Measurements from ENCODE around the gene COMMD10. TPM values are rescaled to one million over a fixed set of nuclear protein-coding genes. Genes with fewer than 3 reads are reported as not detected.

COMMD10 gene
- polyA plus RNA-seq, 1 donor (not counting 4 experiments of a cell fraction or from before 2014, with no cell fraction given) = 22.3 TPM

DNA sequence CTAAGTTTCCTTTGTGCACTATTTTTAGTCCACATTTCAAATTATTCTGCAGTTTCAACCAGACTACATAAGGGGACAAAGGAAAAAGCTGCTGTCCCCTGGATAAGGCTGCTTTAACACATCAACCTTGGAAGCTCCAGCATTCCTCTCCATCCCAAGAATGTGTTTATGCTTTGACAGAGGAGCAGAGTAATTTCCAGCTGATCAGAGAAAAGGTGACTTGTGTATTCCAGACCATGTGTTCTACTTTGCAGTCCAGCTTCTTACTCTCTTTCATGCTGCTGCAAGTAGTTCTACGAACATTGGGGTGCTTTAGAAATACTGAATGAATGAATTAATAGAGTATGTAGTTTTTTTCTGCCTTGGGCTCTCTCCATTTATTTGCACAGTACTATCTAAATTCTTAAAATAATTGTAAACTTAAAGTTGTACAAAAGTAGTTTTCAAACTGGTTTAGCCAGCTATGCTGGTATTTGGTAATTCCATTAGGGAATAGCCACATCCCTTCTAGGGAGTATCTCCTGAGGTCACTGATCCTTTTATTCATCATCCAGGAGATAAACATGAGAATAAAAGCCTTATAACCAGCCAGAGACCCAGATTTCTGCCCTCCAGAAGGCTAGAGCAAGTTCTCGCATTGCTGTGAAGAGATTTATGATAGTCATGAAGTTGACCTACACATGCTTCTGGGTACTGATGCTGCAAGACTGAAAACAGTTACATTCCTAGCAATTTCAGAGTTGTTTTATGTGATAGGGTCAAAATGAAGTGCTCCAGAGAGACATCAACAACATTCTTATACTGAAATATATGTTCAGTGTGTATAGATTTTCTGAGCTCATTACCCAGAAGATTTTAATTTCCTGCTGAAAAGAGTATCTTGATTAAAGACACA is 215.2 kb downstream of the COMMD10 start:
- no peak overlapping the region for H3K27ac ChIP-seq (ENCODE audit: control insufficient read depth, insufficient read depth, low read length)
- H2AFZ ChIP-seq (ENCODE audit: control insufficient read depth, low read length) = no peak overlapping the region
- no peaks in the 10 kb centered on the region for H3K27me3 ChIP-seq (ENCODE audit: control insufficient read depth, extremely low read depth, insufficient read depth, low read length)
- no peak for DNase-seq (ENCODE audit: low read depth, low spot score)
- no peaks in the 10 kb centered on the region for H3K79me2 ChIP-seq (ENCODE audit: control insufficient read depth, insufficient read depth, low read length)
- TF ChIP-seq EZH2 (IDR thresholded peaks at IDR 0.05; ENCODE audit: low read length) = no peak
- TF ChIP-seq, protein P1, sequence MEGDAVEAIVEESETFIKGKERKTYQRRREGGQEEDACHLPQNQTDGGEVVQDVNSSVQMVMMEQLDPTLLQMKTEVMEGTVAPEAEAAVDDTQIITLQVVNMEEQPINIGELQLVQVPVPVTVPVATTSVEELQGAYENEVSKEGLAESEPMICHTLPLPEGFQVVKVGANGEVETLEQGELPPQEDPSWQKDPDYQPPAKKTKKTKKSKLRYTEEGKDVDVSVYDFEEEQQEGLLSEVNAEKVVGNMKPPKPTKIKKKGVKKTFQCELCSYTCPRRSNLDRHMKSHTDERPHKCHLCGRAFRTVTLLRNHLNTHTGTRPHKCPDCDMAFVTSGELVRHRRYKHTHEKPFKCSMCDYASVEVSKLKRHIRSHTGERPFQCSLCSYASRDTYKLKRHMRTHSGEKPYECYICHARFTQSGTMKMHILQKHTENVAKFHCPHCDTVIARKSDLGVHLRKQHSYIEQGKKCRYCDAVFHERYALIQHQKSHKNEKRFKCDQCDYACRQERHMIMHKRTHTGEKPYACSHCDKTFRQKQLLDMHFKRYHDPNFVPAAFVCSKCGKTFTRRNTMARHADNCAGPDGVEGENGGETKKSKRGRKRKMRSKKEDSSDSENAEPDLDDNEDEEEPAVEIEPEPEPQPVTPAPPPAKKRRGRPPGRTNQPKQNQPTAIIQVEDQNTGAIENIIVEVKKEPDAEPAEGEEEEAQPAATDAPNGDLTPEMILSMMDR (optimal IDR thresholded peaks at IDR 0.05 in 1 of 3, IDR thresholded peaks at IDR 0.05 in 1 of 3, conservative IDR thresholded peaks at IDR 0.05 in 1 of 3; ENCODE audit: extremely low read depth in 1 of 3, insufficient read depth in 2 of 3, low read length in 3 of 3) = no peak
- no peak overlapping the region for H3K4me2 ChIP-seq (ENCODE audit: control insufficient read depth, extremely low read depth, insufficient read depth, low read depth, low read length)
- H3K4me3 ChIP-seq (ENCODE audit: control insufficient read depth in 2 of 3, extremely low read depth in 1 of 3, insufficient read depth in 2 of 3, low read depth in 1 of 3, low read length in 3 of 3) = no peak overlapping the region
- no peaks in the 10 kb centered on the region for H3K9me1 ChIP-seq (ENCODE audit: control insufficient read depth, extremely low read depth, insufficient read depth, low read length)
- no peaks in the 10 kb centered on the region for H4K20me1 ChIP-seq (ENCODE audit: control insufficient read depth, extremely low read depth, insufficient read depth, low read length)
- no peaks in the 10 kb centered on the region for H3K4me1 ChIP-seq (ENCODE audit: control insufficient read depth, extremely low read depth, insufficient read depth, low read length)
- dilution Hi-C loops (cut with MboI; ENCODE audit: extremely low pct_ligation_motif_present, low sequenced_read_pairs) = no loop called here
- H3K9ac ChIP-seq (ENCODE audit: control insufficient read depth, extremely low read depth, insufficient read depth, low read length) = no peak overlapping the region
- H3K36me3 ChIP-seq (ENCODE audit: control insufficient read depth in 2 of 2, extremely low read depth in 1 of 2, insufficient read depth in 2 of 2, low read length in 2 of 2) = peaks cover 0 to 8% of the 10 kb centered on the region in 2 experiments
- FAIRE-seq = no peak
- no peaks in the 10 kb centered on the region for H3K9me3 ChIP-seq (ENCODE audit: control insufficient read depth, low read depth, low read length)

DNA sequence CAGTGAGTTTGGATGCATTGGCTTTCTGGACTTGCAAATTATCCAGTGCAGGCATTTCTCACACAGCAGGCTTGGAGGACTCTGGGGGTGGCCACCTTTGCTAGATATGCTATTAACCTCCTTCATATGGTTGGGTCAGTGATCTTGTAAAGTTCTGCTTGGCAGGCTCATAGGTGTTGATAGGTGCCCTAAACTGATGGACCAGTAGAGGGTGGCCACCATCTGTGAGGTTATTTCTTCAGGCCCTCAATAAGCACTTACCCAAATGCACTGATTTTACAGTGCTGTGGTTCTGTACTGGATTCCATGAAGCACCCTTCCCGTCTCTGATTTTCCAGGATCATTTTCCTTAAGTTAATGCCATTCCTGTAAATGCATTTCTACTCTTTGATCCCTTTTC is 216.3 kb downstream of the COMMD10 start:
- FAIRE-seq (no peak), DNase-seq (ENCODE audit: low read depth, low spot score) (no peak)
- dilution Hi-C loops (cut with MboI; ENCODE audit: extremely low pct_ligation_motif_present, low sequenced_read_pairs) = no loop called here
- H3K27me3 ChIP-seq (ENCODE audit: control insufficient read depth, extremely low read depth, insufficient read depth, low read length) = no peaks in the 10 kb centered on the region
- H3K9ac ChIP-seq (ENCODE audit: control insufficient read depth, extremely low read depth, insufficient read depth, low read length) = no peak overlapping the region
- no peak overlapping the region for H3K4me2 ChIP-seq (ENCODE audit: control insufficient read depth, extremely low read depth, insufficient read depth, low read depth, low read length)
- no peaks in the 10 kb centered on the region for H3K9me1 ChIP-seq (ENCODE audit: control insufficient read depth, extremely low read depth, insufficient read depth, low read length)
- H3K4me3 ChIP-seq (ENCODE audit: control insufficient read depth in 2 of 3, extremely low read depth in 1 of 3, insufficient read depth in 2 of 3, low read depth in 1 of 3, low read length in 3 of 3) = no peak overlapping the region
- H3K27ac ChIP-seq (ENCODE audit: control insufficient read depth, insufficient read depth, low read length) = no peak overlapping the region
- no peaks in the 10 kb centered on the region for H3K9me3 ChIP-seq (ENCODE audit: control insufficient read depth, low read depth, low read length)
- no peaks in the 10 kb centered on the region for H3K79me2 ChIP-seq (ENCODE audit: control insufficient read depth, insufficient read depth, low read length)
- no peaks in the 10 kb centered on the region for H3K4me1 ChIP-seq (ENCODE audit: control insufficient read depth, extremely low read depth, insufficient read depth, low read length)
- peaks cover 0 to 11% of the 10 kb centered on the region in 2 experiments for H3K36me3 ChIP-seq (ENCODE audit: control insufficient read depth in 2 of 2, extremely low read depth in 1 of 2, insufficient read depth in 2 of 2, low read length in 2 of 2)
- TF ChIP-seq, protein P1 (optimal IDR thresholded peaks at IDR 0.05 in 1 of 3, IDR thresholded peaks at IDR 0.05 in 1 of 3, conservative IDR thresholded peaks at IDR 0.05 in 1 of 3; ENCODE audit: extremely low read depth in 1 of 3, insufficient read depth in 2 of 3, low read length in 3 of 3) = no peak
- TF ChIP-seq EZH2 (IDR thresholded peaks at IDR 0.05; ENCODE audit: low read length) = no peak
- H4K20me1 ChIP-seq (ENCODE audit: control insufficient read depth, extremely low read depth, insufficient read depth, low read length) = no peaks in the 10 kb centered on the region
- no peak overlapping the region for H2AFZ ChIP-seq (ENCODE audit: control insufficient read depth, low read length)
